ENCODE data around the gene CRYZL1.
"Not testable (repeated sequence)": the region's sequence is repeated elsewhere in the genome, so short reads cannot be mapped to it uniquely, and the experiment has no call there.

The CRYZL1 gene

DNA sequence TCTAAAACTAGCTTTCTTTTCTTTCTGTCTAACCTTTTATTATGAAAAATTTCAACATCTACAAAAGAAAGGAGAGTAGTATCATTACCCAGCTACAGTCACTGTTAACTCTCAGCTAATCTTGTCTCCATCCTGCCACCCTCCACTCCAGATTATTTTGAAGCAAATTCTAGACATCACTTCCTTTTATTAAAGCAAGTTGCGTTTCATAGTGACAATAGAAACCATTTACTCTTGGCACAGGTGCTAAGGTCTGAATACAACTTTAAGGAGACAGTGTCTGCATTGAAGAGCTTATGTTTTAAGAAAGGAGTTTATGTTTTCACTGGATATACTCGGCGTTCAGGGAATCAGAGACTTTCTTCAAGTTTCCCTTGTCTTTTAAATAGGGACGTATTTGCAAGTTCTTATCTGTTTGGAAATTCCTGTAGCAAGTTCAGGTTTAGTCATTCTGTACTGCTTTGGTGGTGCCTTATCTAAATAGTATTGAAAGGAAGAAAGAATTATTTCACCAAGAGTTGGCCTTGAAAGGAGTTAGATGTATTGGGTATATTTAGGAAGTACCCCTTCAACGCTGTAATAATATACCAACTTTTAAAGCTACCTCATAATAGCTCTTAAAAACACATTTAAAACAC, 43.5 kb upstream of the CRYZL1 start:
- no peak for TF ChIP-seq CTCF (IDR thresholded peaks at IDR 0.05)
- H3K4me3 ChIP-seq, result no peak overlapping the region

DNA sequence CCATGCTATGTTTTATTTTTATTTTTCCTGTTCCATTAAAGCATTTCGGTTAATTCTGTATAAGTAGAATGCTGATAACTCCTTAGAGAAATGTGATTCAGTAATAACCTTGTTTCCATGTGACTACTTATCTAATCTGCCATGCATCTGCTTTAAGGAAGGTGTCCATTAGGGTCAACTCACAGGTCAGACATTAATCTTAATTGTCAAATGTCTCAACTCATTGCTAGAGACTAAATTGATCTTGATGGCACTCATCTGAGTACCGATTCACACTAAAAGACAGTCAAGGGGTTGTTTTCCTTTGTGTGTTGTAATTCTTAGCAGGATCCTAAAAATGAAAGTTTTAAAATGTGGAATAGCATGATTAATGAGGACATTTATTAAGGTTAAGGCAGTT, 42.5 kb upstream of the CRYZL1 start:
- peak overlapping the region in 1 of 2 donors; percentile 36 for H3K27ac ChIP-seq
- TF ChIP-seq CTCF (IDR thresholded peaks at IDR 0.05), result no peak
- peak overlapping the region; percentile 26 for H3K4me3 ChIP-seq
- no peak for DNase-seq (ENCODE audit: low spot score)

More for the DNA sequence above, 43.5 kb upstream of the CRYZL1 start:
- peak overlapping the region in 1 of 2 donors; percentile 17 for H3K27ac ChIP-seq
- no peak for DNase-seq (ENCODE audit: low spot score)

DNA sequence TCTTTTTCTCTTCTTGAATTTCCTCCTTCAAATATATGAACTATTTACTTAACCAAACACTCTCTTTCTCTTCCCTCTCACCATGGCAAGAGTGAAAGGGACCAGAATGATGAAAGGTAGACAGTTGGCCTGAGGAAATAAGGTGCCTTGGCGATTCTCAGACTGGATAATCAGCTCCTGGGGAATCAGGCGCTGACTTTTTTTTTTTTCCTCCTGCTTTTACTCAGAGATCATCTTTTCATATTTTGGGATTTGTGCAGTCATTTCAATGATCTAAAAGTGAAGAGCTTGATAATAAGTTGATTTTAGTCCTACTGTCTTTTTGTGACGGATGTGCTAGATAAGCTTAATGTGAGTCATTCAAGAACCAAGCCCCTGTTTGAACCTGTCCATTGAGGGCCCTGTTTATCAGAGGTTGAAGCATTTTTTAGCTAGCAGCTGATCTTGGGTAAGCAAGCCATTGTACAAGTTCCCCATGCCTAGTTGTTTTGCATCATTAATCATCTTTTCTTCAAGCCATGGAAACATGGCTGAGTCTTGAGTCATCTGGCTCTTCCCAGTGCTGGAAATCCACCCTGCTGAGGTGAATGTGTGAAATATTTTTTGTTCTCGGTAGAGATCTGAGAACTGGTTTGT, 41.6 kb upstream of the CRYZL1 start:
- H3K27ac ChIP-seq, result peak overlapping the region in 1 of 2 donors; percentile 11
- TF ChIP-seq CTCF (IDR thresholded peaks at IDR 0.05), result no peak
- no peak overlapping the region for H3K4me3 ChIP-seq
- no peak for DNase-seq (ENCODE audit: low spot score)

GRCh38 chr21:33680870-33681269, 39.3 kb upstream of the CRYZL1 start:
- no peak overlapping the region for H3K27ac ChIP-seq
- DNase-seq (ENCODE audit: low spot score), result no peak
- TF ChIP-seq CTCF (IDR thresholded peaks at IDR 0.05), result no peak
- no peak overlapping the region for H3K4me3 ChIP-seq

- no peak overlapping the region for H3K27ac ChIP-seq
- H3K4me3 ChIP-seq, result no peak overlapping the region
- no peak for DNase-seq (ENCODE audit: low spot score)
- no peak for TF ChIP-seq CTCF (IDR thresholded peaks at IDR 0.05)
Measured at GRCh38 chr21:33677450-33677849, 35.9 kb upstream of the CRYZL1 start.

DNA sequence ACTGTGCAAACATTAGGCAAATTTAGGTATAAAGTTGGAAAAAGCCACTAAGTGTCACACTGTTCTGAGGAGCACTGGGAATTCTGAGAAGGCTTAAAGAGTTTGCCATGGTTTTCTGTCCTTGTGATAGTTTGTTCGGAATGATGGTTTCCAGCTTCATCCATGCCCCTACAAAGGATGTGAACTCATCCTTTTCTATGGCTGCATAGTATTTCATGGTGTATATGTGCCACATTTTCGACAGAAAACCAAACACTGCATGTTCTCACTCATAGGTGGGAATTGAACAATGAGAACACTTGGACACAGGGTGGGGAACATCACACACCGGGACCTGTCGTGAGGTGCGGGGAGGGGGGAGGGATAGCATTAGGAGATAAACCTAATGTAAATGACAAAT, 35.1 kb upstream of the CRYZL1 start:
- not testable (repeated sequence) for DNase-seq (ENCODE audit: low spot score); H3K27ac ChIP-seq; H3K4me3 ChIP-seq

DNA sequence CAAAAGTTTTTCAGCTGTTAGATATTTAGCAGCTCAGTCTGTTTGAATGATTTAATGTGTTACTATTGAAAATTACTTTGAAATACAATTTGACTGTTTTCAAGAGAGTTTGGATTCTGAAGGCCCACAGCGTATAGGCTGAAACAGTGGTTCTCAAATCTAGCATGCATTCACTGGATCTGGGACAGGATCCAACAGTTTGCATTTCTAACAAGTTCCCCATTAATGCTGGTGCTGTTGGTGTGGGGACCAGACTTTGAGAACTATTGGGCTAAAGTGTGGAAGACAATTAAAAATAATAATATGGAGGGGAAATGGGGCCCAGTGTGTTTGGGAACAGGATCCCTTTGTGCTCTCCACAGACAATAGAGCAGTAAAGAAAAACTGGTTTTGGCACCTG, 32.7 kb upstream of the CRYZL1 start:
- DNase-seq (ENCODE audit: low spot score), result no peak
- Histone ChIP-seq H3K27ac (no peak overlapping the region), H3K4me3 (no peak overlapping the region)
- TF ChIP-seq CTCF (IDR thresholded peaks at IDR 0.05), result no peak
